HT1080 (cell line): ENCODE data around the gene DUSP10. TPM values are rescaled to one million over a fixed set of nuclear protein-coding genes. Genes with fewer than 3 reads are reported as not detected.

Experiments
- DNase-seq: peaks from one replicate; pipeline ENCODE4 v3.0.0-alpha.2; 2015; ENCODE audit warnings: low read depth
- total RNA-seq: library from RNA; depleted of rRNA; stranded (reverse); fragments of >200 nt; shearing (Covaris generic); gene quantifications from 2 replicates; pipeline ENCODE4 v1.2.3, GENCODE V29; 2014

The DUSP10 gene
- total RNA-seq, 1 experiment from 2014 or later, result 76.5 TPM

- DNase-seq, result peak; percentile 46
These were observed 23.6 kb upstream of the DUSP10 start for GRCh38 chr1:221765527-221765926.

- no peak for DNase-seq
These were observed 20.2 kb upstream of the DUSP10 start for GRCh38 chr1:221762121-221762520.

GRCh38 chr1:221761354-221762002 is 19.6 kb upstream of the DUSP10 start:
- DNase-seq, result no peak

GRCh38 chr1:221760911-221761310 is 19.0 kb upstream of the DUSP10 start:
- no peak for DNase-seq

- no peak for DNase-seq
These were observed 17.5 kb upstream of the DUSP10 start for GRCh38 chr1:221759436-221759835.

GRCh38 chr1:221758455-221758854 is 16.6 kb upstream of the DUSP10 start:
- DNase-seq, result no peak

GRCh38 chr1:221756830-221757551 is 15.1 kb upstream of the DUSP10 start:
- no peak for DNase-seq

- no peak for DNase-seq
These were observed 11.9 kb upstream of the DUSP10 start for GRCh38 chr1:221753828-221754188.

- DNase-seq, result no peak
These were observed 9.5 kb upstream of the DUSP10 start for GRCh38 chr1:221751226-221751887.

GRCh38 chr1:221748981-221749380 is 7.1 kb upstream of the DUSP10 start:
- DNase-seq, result no peak

- DNase-seq, result no peak
These were observed 6.0 kb upstream of the DUSP10 start for GRCh38 chr1:221747839-221748238.

GRCh38 chr1:221743416-221744208 is 1.7 kb upstream of the DUSP10 start:
- peak; percentile 56 for DNase-seq

GRCh38 chr1:221742555-221743415 is 896 bp upstream of the DUSP10 start:
- DNase-seq, result peak; percentile 89

- DNase-seq, result no peak
These were observed 741 bp downstream of the DUSP10 start for GRCh38 chr1:221740993-221741702.

- DNase-seq, result no peak
These were observed 1.4 kb downstream of the DUSP10 start for GRCh38 chr1:221740369-221740992.

- DNase-seq, result no peak
These were observed 2.2 kb downstream of the DUSP10 start for GRCh38 chr1:221739677-221740025.

- no peak for DNase-seq
These were observed 2.7 kb downstream of the DUSP10 start for GRCh38 chr1:221739018-221739676.

GRCh38 chr1:221736714-221737113 is 5.2 kb downstream of the DUSP10 start:
- DNase-seq, result no peak

GRCh38 chr1:221735999-221736398 is 5.9 kb downstream of the DUSP10 start:
- DNase-seq, result no peak
